OCI-LY3 (cell line): Measurements from ENCODE around the gene PASK.

ENCODE experiments used
- H2AFZ ChIP-seq: fragments of 200-600, 300-600 bp; shearing (Covaris generic); 2 replicates; pipeline ENCODE4 v1.6.0; 2014; ENCODE audit warnings: antibody characterized with exemption, low read depth, low read length
- H3K27ac ChIP-seq: fragments of 200-600, 300-600 bp; sonication (generic); 2 replicates; pipeline ENCODE4 v1.5.1; 2014; ENCODE audit warnings: mild to moderate bottlenecking, low read length, moderate library complexity, mixed read lengths
- H3K27me3 ChIP-seq: fragments of 200-600, 300-600 bp; sonication (generic); 2 replicates; pipeline ENCODE4 v1.6.1; 2014; ENCODE audit warnings: low read depth, low read length, mixed read lengths
- H3K36me3 ChIP-seq: fragments of 200-600, 300-600 bp; sonication (generic); replicated peaks from 2 replicates; pipeline ENCODE3; 2014; ENCODE audit warnings: low read depth, low read length, mixed read lengths
- H3K4me1 ChIP-seq: fragments of 300-600, 200-600 bp; sonication (generic); 2 replicates; pipeline ENCODE4 v1.6.1; 2014; ENCODE audit warnings: low read length, mixed read lengths
- H3K4me2 ChIP-seq: fragments of 200-600, 300-600 bp; sonication (generic); 2 replicates; pipeline ENCODE4 v1.6.1; 2014; ENCODE audit warnings: low read length, mixed read lengths
- H3K4me3 ChIP-seq: fragments of 300-600, 200-600 bp; sonication (generic); 2 replicates; pipeline ENCODE4 v1.5.1; 2014; ENCODE audit warnings: antibody characterized with exemption, mild to moderate bottlenecking, low read length, moderate library complexity
- H3K79me2 ChIP-seq: fragments of 300-600, 200-600 bp; shearing (Covaris generic); 2 replicates; pipeline ENCODE4 v1.6.1; 2014; ENCODE audit warnings: mild to moderate bottlenecking, low read length, mixed read lengths
- H3K9ac ChIP-seq: fragments of 300-600, 200-600 bp; shearing (Covaris generic); 2 replicates; pipeline ENCODE4 v1.6.0; 2014; ENCODE audit warnings: mild to moderate bottlenecking, low read length, moderate library complexity
- H3K9me3 ChIP-seq: fragments of 200-600, 300-600 bp; shearing (Covaris generic); 2 replicates; pipeline ENCODE4 v1.6.1; 2014; ENCODE audit warnings: low read length, mixed read lengths; ENCODE audit not compliant: insufficient read depth
- H4K20me1 ChIP-seq: fragments of 200-600, 300-600 bp; sonication (generic); 2 replicates; pipeline ENCODE4 v1.6.1; 2016; ENCODE audit warnings: low read length, mixed read lengths; ENCODE audit not compliant: insufficient read depth
- EZH2phosphoT487 ChIP-seq: fragments of 200-600 bp; shearing (Covaris generic); IDR thresholded peaks from 2 replicates; pipeline ENCODE4 v1.6.1; 2018; ENCODE audit warnings: antibody characterized with exemption, mixed run types, low read depth
- TF ChIP-seq, protein P1 (sequence below): fragments of 200-600, 300-600 bp; sonication (generic); IDR thresholded peaks from 2 replicates; pipeline ENCODE4 v1.5.1; 2014; ENCODE audit warnings: antibody characterized with exemption, low read length, low read depth

PASK gene

DNA sequence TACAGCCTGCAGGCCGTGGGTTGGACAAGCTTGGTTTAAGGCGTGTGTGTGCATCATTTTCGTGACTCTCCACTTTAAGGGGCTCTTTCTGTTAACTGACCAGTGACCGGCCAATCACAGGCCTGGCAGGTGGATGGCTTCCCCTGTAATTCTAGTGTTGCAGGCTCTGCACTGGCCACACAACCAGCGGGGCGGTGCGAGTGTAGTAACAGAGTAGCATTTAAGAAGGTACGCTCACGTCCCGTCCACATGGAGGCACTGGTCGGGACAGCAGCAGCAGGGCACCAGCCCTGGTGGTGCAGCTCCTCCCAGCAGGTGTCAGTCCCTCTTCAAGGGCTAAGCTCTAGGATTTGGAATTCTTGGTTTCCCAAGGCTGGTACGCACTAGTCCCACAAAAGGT lies 31.2 kb upstream of the PASK start:
- Histone ChIP-seq H3K27me3 (no peaks in the 10 kb centered on the region), H4K20me1 (no peaks in the 10 kb centered on the region), H3K79me2 (no peaks in the 10 kb centered on the region), H3K27ac (no peak overlapping the region), H3K9me3 (no peaks in the 10 kb centered on the region), H3K4me3 (no peak overlapping the region), H3K36me3 (no peaks in the 10 kb centered on the region), H3K9ac (no peak overlapping the region), H2AFZ (no peak overlapping the region), H3K4me2 (no peak overlapping the region), H3K4me1 (no peaks in the 10 kb centered on the region)
- TF ChIP-seq, protein P1, sequence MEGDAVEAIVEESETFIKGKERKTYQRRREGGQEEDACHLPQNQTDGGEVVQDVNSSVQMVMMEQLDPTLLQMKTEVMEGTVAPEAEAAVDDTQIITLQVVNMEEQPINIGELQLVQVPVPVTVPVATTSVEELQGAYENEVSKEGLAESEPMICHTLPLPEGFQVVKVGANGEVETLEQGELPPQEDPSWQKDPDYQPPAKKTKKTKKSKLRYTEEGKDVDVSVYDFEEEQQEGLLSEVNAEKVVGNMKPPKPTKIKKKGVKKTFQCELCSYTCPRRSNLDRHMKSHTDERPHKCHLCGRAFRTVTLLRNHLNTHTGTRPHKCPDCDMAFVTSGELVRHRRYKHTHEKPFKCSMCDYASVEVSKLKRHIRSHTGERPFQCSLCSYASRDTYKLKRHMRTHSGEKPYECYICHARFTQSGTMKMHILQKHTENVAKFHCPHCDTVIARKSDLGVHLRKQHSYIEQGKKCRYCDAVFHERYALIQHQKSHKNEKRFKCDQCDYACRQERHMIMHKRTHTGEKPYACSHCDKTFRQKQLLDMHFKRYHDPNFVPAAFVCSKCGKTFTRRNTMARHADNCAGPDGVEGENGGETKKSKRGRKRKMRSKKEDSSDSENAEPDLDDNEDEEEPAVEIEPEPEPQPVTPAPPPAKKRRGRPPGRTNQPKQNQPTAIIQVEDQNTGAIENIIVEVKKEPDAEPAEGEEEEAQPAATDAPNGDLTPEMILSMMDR = no peak
- no peak for TF ChIP-seq EZH2phosphoT487

DNA sequence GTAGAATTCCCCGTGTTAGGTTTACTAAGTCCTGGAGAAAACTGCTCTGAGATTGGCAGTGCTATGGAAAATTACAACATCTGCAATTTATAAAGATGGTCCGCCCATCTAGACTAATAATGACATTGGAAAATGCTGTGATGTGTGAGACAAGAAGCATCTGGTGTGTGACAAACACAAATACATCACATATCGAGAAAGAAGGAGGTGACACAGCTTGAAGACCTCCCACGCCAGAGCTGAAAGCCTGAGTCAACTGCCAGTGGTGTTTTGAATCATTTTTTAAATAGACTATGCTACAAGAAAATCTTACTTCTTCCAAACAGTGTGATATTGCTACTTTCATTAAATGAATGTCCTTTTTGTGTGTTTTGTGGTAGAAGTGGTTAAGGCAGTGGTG lies 30.6 kb upstream of the PASK start:
- Histone ChIP-seq H3K27me3 (no peaks in the 10 kb centered on the region), H3K4me3 (no peak overlapping the region), H3K27ac (no peak overlapping the region), H4K20me1 (no peaks in the 10 kb centered on the region), H3K36me3 (no peaks in the 10 kb centered on the region), H3K4me1 (no peaks in the 10 kb centered on the region), H3K79me2 (no peaks in the 10 kb centered on the region), H3K4me2 (no peak overlapping the region), H3K9ac (no peak overlapping the region), H2AFZ (no peak overlapping the region), H3K9me3 (no peaks in the 10 kb centered on the region)
- no peak for TF ChIP-seq EZH2phosphoT487
- TF ChIP-seq, protein P1 = no peak

DNA sequence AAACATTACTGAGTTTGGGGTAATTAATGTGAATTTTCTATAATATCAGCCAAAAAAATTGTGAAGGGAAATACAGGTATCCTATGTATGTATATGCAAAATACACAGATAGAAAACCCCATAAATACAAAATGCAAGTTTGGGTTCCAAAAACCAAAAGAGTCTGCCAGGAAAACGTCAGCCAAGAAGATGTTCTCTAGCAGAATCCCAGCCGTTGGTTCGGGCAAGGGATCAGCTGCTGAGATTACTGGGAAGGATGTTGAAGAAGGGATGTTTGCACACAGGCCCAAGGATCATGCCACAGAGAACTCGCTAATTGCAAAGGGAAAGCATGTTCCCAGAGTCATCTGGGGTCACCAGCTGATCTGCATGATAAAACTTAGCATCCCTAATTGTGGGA lies 29.7 kb upstream of the PASK start:
- Histone ChIP-seq H3K79me2 (no peaks in the 10 kb centered on the region), H2AFZ (no peak overlapping the region), H4K20me1 (no peaks in the 10 kb centered on the region), H3K9ac (no peak overlapping the region), H3K4me1 (no peaks in the 10 kb centered on the region), H3K4me3 (no peak overlapping the region), H3K4me2 (no peak overlapping the region), H3K27ac (no peak overlapping the region), H3K27me3 (no peaks in the 10 kb centered on the region), H3K9me3 (no peaks in the 10 kb centered on the region), H3K36me3 (no peaks in the 10 kb centered on the region)
- TF ChIP-seq EZH2phosphoT487 = no peak
- TF ChIP-seq, protein P1 = no peak

DNA sequence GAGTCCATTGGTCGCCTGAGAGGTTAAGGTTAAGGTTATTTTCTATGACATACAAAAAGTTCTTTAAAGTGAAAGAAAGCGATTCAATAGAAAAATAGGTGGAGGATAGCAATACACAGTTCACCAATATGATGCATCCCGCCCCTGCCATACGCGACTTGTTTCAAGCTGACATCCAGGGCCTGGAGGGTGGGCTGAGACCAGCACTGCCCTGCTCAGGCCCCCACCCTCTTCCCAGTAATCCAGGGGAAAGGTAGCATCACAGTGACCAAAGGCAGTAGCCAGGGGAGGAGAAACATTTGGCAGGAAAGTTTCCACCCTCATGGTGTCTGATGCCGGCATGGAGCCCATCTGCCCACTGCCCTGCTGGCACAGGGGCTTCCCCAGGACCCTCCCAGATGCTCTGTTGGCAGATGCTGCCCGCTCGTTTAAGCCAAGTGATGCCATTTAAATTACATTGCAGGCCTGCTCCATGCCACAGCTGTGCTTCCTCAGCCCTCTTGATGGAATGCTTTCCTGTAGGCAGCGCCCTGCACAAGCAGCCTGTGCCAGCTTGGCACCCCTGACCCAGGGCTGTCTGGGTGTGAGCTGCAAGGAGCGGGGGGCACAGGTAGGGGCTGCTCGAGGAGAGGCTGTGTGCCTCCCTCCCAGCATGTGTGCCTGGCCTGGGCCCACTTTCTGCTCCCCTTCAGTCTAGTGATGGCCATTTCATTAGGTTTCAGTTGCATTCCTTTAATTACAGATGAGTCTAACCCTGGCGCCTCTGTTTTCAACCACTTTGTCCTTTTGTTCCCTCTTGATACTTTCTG lies 28.5 kb upstream of the PASK start:
- Histone ChIP-seq H3K4me1 (no peaks in the 10 kb centered on the region), H3K4me2 (no peak overlapping the region), H3K79me2 (no peaks in the 10 kb centered on the region), H2AFZ (no peak overlapping the region), H3K9me3 (no peaks in the 10 kb centered on the region), H3K9ac (no peak overlapping the region), H4K20me1 (no peaks in the 10 kb centered on the region), H3K4me3 (no peak overlapping the region), H3K27ac (no peak overlapping the region), H3K36me3 (no peaks in the 10 kb centered on the region), H3K27me3 (no peaks in the 10 kb centered on the region)
- TF ChIP-seq, protein P1 = no peak
- no peak for TF ChIP-seq EZH2phosphoT487
